ENCODE results near the gene TMEM207.

Gene TMEM207

DNA sequence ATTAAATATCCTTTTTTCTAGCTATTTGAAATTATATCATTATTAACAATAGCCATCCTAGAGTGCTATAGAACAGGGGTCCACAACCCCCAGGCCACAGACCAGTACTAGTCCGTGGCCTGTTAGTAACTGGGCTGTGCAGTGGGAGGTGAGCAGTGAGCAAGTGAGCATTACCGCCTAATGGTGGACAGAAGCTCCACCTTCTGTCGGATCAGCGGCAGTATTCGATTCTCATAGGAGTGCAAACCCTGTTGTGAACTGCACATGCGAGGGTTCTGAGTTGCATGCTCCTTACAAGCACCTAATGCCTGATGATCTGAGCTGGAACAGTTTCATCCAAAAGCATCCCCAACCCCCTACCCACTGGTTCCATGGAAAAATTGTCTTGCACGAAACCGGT lies 50.0 kb downstream of the TMEM207 start:
- in situ Hi-C loops (cut with HindIII; ENCODE audit: low pct_ligation_motif_present, low pct_unique_long_range_greater_than_20kb, low sequenced_read_pairs) = no loop called here

DNA sequence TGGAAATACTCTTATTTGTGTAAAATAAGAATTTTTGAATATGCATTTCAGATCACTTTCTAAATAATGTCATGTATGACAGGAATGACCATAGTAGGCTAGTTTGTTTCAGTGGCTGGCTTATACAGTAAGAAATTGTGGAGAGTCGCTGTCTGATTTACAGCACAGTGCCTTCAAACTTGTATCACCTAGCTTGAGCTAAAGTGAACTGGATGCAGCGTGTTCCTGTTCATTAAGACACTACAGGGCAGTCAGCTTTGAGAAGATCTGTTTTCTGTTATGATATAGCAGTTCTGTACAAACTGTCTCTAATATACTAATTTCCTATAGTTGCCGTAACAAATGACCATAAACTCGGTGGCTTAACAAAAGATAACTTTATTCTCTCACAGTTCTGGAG lies 51.8 kb downstream of the TMEM207 start:
- in situ Hi-C loops (cut with HindIII; ENCODE audit: low pct_ligation_motif_present, low pct_unique_long_range_greater_than_20kb, low sequenced_read_pairs) = no loop called here
- no peak for DNase-seq

More for the DNA sequence above, 50.0 kb downstream of the TMEM207 start:
- no peak for DNase-seq

DNA sequence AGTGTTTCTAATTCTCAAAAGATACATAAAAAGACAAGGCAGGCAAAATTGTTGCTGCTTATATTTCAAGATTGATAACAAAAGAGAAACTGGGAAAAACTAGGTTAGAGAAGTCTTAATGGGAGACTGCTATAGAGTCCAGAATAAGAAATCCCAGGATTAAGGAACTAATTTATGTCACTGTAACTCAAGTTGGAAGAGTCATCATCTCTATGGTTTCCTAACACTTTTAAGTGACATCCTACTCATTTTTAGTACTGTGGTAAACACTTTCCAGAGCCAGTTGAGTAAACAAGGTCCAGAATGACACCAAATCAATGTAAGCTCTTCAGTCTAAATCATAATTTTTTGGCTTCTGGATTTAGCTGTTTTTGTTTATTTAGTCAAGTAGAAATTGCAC lies 53.7 kb downstream of the TMEM207 start:
- in situ Hi-C loops (cut with HindIII; ENCODE audit: low pct_ligation_motif_present, low pct_unique_long_range_greater_than_20kb, low sequenced_read_pairs) = no loop called here

DNA sequence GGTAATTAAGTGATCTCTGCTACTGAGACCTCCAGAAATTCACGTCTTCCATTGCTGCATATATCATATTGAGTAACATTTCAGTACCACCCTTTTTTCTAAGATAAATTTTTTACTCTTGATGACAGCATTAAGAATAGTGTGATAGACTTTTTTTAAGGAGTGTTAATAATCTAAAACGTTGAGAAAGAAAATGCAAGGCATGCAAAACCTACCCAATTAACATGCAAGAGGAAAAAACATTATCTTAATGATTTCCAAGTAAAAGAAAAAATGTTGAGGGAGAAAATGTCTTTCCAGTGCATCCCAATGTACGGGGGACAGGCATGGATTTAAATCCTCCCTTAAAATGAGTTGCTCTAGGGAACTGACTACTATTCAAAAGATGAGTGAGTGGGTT lies 61.0 kb downstream of the TMEM207 start:
- DNase-seq = no peak
- in situ Hi-C loops (cut with HindIII; ENCODE audit: low pct_ligation_motif_present, low pct_unique_long_range_greater_than_20kb, low sequenced_read_pairs) = no loop called here

More for the DNA sequence above, 53.7 kb downstream of the TMEM207 start:
- no peak for DNase-seq

DNA sequence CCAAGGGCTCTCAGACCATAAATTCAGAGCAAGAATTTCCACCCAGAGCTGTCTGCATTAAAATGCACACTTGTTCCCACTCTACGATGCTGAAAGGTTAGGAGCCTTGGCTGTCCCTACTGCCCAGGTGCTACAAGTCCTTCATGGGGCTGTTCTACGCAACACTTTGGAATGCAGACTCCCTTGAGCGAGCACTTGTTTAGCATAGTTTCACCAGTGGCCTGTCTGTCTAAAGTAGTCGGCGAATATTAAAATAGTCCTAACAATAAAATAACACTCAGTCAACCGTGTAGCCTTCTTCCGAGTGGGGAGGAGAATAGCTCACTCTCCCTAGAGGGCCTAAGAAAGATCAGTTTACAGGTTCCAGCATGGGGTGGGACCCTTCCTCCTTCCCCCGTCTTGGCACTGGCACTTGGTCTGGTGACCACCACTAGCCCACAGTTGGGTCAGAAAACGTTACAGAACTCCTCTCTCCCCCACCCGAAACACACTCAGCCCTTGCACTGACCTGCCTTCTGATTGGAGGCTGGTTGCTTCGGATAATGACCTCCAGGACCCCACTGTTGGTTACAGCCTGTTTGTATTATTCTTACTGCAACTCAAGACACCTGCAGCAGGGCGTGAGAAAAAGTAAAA lies 62.0 kb downstream of the TMEM207 start, which contains the start of gene CLDN16:
Gene CLDN16, plus strand, starts transcription at position 586 of the 636 bp plus-strand sequence. CDS start 167 bp downstream, outside the sequence.
- in situ Hi-C loops (cut with HindIII; ENCODE audit: low pct_ligation_motif_present, low pct_unique_long_range_greater_than_20kb, low sequenced_read_pairs) = no loop called here
- peak; percentile 93 for DNase-seq

DNA sequence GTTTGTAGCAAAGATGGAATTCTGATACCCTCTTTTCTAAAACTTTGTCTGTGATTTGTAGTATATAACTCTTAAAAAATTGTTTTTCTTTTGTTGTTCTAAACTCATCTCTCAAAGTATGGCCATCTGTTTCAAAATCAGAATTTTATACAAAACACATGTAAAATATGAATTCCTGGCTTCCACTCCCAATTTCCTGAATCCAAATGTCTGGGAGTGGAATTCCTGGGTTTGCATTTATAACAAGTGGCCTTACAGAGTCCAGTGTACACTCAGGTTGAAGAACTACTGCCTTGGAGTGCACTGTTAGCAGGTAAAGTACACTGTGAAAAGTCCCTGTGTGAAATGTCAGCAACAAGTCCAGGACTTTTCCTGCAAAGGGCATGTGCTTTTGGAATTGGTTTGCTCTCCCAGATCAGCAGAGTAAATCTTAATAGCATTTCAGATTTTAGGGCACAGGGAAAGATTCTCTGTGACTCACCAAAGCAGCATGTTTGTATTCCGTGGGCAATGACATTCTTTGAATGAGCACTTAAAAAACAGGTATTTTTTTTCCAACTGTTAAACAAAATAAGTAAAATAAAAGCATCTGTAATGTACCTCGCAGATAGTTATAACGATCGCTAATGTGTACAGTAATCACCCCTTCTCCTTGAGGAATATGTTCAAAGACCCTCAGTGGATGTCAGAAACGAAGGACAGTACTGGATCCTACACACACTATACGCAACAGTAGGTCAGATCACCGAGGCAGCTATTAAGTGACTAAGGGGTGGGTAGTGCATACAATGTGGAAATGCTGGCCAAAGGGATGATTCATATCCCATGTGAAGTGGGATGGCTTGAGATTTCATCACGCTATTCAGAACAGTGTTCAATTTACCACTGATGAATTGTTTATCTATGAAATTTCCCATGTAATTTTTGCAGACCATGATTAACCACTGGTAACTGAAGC lies 63.7 kb downstream of the TMEM207 start:
- peak; percentile 96 for DNase-seq
- in situ Hi-C loops (cut with HindIII; ENCODE audit: low pct_ligation_motif_present, low pct_unique_long_range_greater_than_20kb, low sequenced_read_pairs) = no loop called here

DNA sequence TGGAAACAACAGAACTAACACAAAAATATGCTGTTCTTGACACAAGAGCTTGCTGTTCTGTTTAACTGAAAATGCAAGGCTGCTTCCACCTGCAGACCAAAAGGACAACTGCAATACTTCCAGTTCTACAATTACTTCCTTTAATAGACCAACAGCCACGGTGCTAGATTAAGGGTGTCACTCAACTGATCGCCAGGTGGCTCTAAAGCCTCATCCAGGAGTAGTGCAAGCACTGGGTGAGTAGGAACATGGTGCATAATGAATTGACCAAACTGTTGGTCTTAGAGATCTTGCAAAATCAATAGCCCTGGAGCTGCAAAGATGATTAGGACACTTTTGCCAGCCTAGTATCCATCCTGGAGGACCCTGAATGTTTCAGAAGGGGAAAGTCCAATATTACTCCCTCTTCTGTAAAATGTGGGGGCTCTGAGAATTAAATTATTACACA lies 65.4 kb downstream of the TMEM207 start:
- in situ Hi-C loops (cut with HindIII; ENCODE audit: low pct_ligation_motif_present, low pct_unique_long_range_greater_than_20kb, low sequenced_read_pairs) = no loop called here
- DNase-seq = peak; percentile 93

DNA sequence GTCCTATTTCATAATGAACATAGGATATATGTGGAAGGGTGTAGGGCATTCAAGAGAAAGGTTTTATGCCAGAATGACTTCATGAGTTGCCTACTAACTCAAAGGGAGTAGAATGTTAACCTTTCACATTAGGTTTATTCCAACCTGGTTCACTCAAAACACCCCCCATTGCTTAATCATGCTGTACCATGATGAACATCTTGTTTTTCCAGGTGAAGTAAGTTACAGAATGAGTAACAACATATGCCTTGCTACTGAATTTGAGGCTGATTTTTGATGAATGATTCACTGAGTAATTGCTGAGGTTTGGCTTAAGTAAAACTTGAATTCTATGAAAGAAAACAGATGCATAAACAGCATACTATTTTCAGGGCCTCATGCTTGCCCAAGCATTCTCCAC lies 67.6 kb downstream of the TMEM207 start:
- in situ Hi-C loops (cut with HindIII; ENCODE audit: low pct_ligation_motif_present, low pct_unique_long_range_greater_than_20kb, low sequenced_read_pairs) = no loop called here
- DNase-seq = no peak

DNA sequence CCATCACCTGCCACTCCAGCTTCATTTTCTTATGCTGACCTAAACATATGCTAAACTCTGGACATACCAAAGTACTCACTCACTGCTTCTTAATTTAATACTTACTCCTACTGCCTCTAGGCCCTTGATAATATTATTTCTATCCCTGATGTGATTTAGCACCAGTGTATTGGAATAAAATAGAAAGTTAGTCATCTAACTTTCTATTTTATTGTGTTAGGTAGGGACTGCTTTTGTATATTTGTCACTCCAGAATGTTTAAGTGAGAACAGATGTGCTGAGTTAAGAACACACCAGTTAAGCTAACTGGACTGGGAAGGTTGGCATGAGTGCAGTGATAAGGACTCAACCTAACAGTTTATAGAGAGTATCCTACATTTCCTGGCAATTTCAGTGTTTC lies 68.3 kb downstream of the TMEM207 start:
- in situ Hi-C loops (cut with HindIII; ENCODE audit: low pct_ligation_motif_present, low pct_unique_long_range_greater_than_20kb, low sequenced_read_pairs) = no loop called here
- DNase-seq = no peak

DNA sequence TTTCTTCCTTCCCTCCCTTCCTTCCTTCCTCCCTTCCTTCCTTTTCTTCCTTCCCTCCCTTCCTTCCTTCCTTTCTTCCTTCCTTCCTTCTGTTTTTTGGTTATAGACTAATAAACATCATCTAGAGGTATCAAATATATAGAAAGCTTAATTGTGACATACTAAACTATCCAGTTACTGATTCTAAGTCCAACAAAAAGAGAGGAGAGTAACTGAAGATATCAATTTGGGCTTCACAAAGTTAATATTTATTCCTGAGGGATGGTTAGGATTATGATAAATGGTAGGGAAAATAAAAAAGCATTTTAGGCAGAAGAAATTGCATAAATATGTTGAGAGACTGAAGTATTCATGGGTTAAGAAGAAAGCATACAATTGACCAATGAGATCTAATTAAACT lies 69.5 kb downstream of the TMEM207 start:
- in situ Hi-C loops (cut with HindIII; ENCODE audit: low pct_ligation_motif_present, low pct_unique_long_range_greater_than_20kb, low sequenced_read_pairs) = no loop called here
- no peak for DNase-seq

All from ACHN (cell line).